HEK293 (cell line): ENCODE measurements around the gene CFAP97D2.

Source experiments
- CTCF ChIP-seq: fragments of 450-650 bp; formaldehyde crosslinking; IDR thresholded peaks from 2 replicates; pipeline ENCODE4 v1.5.1; 2016; ENCODE audit warnings: missing biosample characterization, missing genetic modification characterization
- GFI1B ChIP-seq: fragments of 450-650 bp; formaldehyde crosslinking; IDR thresholded peaks from 2 replicates; pipeline ENCODE4 v1.5.1; 2016; ENCODE audit warnings: missing biosample characterization, missing genetic modification characterization
- GLIS2 ChIP-seq: fragments of 450-650 bp; formaldehyde crosslinking; IDR thresholded peaks from 2 replicates; pipeline ENCODE4 v1.5.1; 2016; ENCODE audit warnings: missing biosample characterization, missing genetic modification characterization
- KLF1 ChIP-seq: fragments of 450-650 bp; formaldehyde crosslinking; IDR thresholded peaks from 2 replicates; pipeline ENCODE4 v1.5.1; 2016; ENCODE audit warnings: missing biosample characterization, missing genetic modification characterization
- KLF8 ChIP-seq: fragments of 450-650 bp; formaldehyde crosslinking; IDR thresholded peaks from 2 replicates; pipeline ENCODE4 v1.5.1; 2016; ENCODE audit warnings: missing biosample characterization, missing genetic modification characterization
- PRDM1 ChIP-seq: fragments of 450-650 bp; formaldehyde crosslinking; IDR thresholded peaks from 2 replicates; pipeline ENCODE4; 2016; ENCODE audit warnings: missing biosample characterization, missing genetic modification characterization
- SCRT1 ChIP-seq: fragments of 450-650 bp; formaldehyde crosslinking; IDR thresholded peaks from 2 replicates; pipeline ENCODE4 v1.5.1; 2016; ENCODE audit warnings: missing biosample characterization, missing genetic modification characterization, borderline replicate concordance
- SCRT2 ChIP-seq: fragments of 450-650 bp; formaldehyde crosslinking; IDR thresholded peaks from 2 replicates; pipeline ENCODE4 v1.5.1; 2016; ENCODE audit warnings: missing biosample characterization, missing genetic modification characterization
- SETDB1 ChIP-seq: IDR thresholded peaks from one replicate; pipeline ENCODE4 v1.6.1; 2017; ENCODE audit warnings: mild to moderate bottlenecking, low read length, moderate library complexity, mixed read lengths; ENCODE audit not compliant: insufficient read length
- SP7 ChIP-seq: fragments of 450-650 bp; formaldehyde crosslinking; IDR thresholded peaks from 2 replicates; pipeline ENCODE4 v1.5.1; 2016; ENCODE audit warnings: missing biosample characterization, missing genetic modification characterization
- ZBTB10 ChIP-seq: fragments of 450-650 bp; formaldehyde crosslinking; IDR thresholded peaks from 2 replicates; pipeline ENCODE4 v1.5.1; 2016; ENCODE audit warnings: missing biosample characterization, missing genetic modification characterization
- ZBTB48 ChIP-seq: fragments of 450-650 bp; formaldehyde crosslinking; IDR thresholded peaks from 2 replicates; pipeline ENCODE4 v1.5.1; 2016; ENCODE audit warnings: missing biosample characterization, missing genetic modification characterization
- ZBTB8A ChIP-seq: fragments of 450-650 bp; formaldehyde crosslinking; IDR thresholded peaks from 2 replicates; pipeline ENCODE4 v1.5.1; 2016; ENCODE audit warnings: missing biosample characterization, missing genetic modification characterization
- ZIC2 ChIP-seq: fragments of 450-650 bp; formaldehyde crosslinking; IDR thresholded peaks from 2 replicates; pipeline ENCODE4 v1.5.1; 2016; ENCODE audit warnings: missing biosample characterization, missing genetic modification characterization
- ZNF157 ChIP-seq: fragments of 450-650 bp; formaldehyde crosslinking; IDR thresholded peaks from 2 replicates; pipeline ENCODE4 v1.5.1; 2016; ENCODE audit warnings: missing biosample characterization, missing genetic modification characterization
- ZNF202 ChIP-seq: fragments of 450-650 bp; formaldehyde crosslinking; IDR thresholded peaks from 2 replicates; pipeline ENCODE4 v1.5.1; 2016; ENCODE audit warnings: missing biosample characterization, missing genetic modification characterization, borderline replicate concordance
- ZNF223 ChIP-seq: fragments of 450-650 bp; formaldehyde crosslinking; IDR thresholded peaks from 2 replicates; pipeline ENCODE4 v1.5.1; 2016; ENCODE audit warnings: missing biosample characterization, missing genetic modification characterization
- ZNF23 ChIP-seq: fragments of 450-650 bp; formaldehyde crosslinking; IDR thresholded peaks from 2 replicates; pipeline ENCODE4 v1.5.1; 2016; ENCODE audit warnings: missing biosample characterization, missing genetic modification characterization, borderline replicate concordance
- ZNF292 ChIP-seq: fragments of 450-650 bp; formaldehyde crosslinking; IDR thresholded peaks from 2 replicates; pipeline ENCODE4 v1.5.1; 2016; ENCODE audit warnings: low read depth, missing biosample characterization, missing genetic modification characterization, borderline replicate concordance
- ZNF473 ChIP-seq: fragments of 450-650 bp; formaldehyde crosslinking; IDR thresholded peaks from 2 replicates; pipeline ENCODE4 v1.5.1; 2017; ENCODE audit warnings: missing biosample characterization, missing genetic modification characterization
- ZNF488 ChIP-seq: fragments of 450-650 bp; formaldehyde crosslinking; IDR thresholded peaks from 2 replicates; pipeline ENCODE4 v1.5.1; 2016; ENCODE audit warnings: missing biosample characterization, missing genetic modification characterization
- ZNF521 ChIP-seq: fragments of 450-650 bp; formaldehyde crosslinking; IDR thresholded peaks from 2 replicates; pipeline ENCODE4 v1.5.1; 2017; ENCODE audit warnings: missing biosample characterization, mild to moderate bottlenecking, missing genetic modification characterization
- ZNF530 ChIP-seq: fragments of 450-650 bp; formaldehyde crosslinking; IDR thresholded peaks from 2 replicates; pipeline ENCODE4 v1.5.1; 2016; ENCODE audit warnings: low read depth, missing biosample characterization, missing genetic modification characterization
- ZNF548 ChIP-seq: fragments of 450-650 bp; formaldehyde crosslinking; IDR thresholded peaks from 2 replicates; pipeline ENCODE4 v1.5.1; 2016; ENCODE audit warnings: missing biosample characterization, missing genetic modification characterization
- ZNF585B ChIP-seq: fragments of 450-650 bp; formaldehyde crosslinking; IDR thresholded peaks from 2 replicates; pipeline ENCODE4 v1.5.1; 2016; ENCODE audit warnings: missing biosample characterization, missing genetic modification characterization
- ZNF639 ChIP-seq: fragments of 450-650 bp; formaldehyde crosslinking; IDR thresholded peaks from 2 replicates; pipeline ENCODE4 v1.5.1; 2016; ENCODE audit warnings: missing biosample characterization, missing genetic modification characterization
- ZNF76 ChIP-seq: fragments of 450-650 bp; formaldehyde crosslinking; IDR thresholded peaks from 2 replicates; pipeline ENCODE4; 2016; ENCODE audit warnings: low read depth, missing biosample characterization, missing genetic modification characterization, borderline replicate concordance
- ZNF785 ChIP-seq: fragments of 450-650 bp; formaldehyde crosslinking; IDR thresholded peaks from 2 replicates; pipeline ENCODE4 v1.5.1; 2016; ENCODE audit warnings: missing biosample characterization, missing genetic modification characterization
- ZSCAN23 ChIP-seq: fragments of 450-650 bp; formaldehyde crosslinking; IDR thresholded peaks from 2 replicates; pipeline ENCODE4 v1.5.1; 2016; ENCODE audit warnings: missing biosample characterization, missing genetic modification characterization
- TF ChIP-seq, protein P1 (sequence below): fragments of 450-650 bp; formaldehyde crosslinking; IDR thresholded peaks from 2 replicates; pipeline ENCODE4 v1.5.1; 2016; ENCODE audit warnings: missing biosample characterization, missing genetic modification characterization
- TF ChIP-seq, protein P2 (sequence below): fragments of 450-650 bp; formaldehyde crosslinking; IDR thresholded peaks from 2 replicates; pipeline ENCODE4 v1.5.1; 2017; ENCODE audit warnings: missing biosample characterization, missing genetic modification characterization

Gene CFAP97D2

DNA sequence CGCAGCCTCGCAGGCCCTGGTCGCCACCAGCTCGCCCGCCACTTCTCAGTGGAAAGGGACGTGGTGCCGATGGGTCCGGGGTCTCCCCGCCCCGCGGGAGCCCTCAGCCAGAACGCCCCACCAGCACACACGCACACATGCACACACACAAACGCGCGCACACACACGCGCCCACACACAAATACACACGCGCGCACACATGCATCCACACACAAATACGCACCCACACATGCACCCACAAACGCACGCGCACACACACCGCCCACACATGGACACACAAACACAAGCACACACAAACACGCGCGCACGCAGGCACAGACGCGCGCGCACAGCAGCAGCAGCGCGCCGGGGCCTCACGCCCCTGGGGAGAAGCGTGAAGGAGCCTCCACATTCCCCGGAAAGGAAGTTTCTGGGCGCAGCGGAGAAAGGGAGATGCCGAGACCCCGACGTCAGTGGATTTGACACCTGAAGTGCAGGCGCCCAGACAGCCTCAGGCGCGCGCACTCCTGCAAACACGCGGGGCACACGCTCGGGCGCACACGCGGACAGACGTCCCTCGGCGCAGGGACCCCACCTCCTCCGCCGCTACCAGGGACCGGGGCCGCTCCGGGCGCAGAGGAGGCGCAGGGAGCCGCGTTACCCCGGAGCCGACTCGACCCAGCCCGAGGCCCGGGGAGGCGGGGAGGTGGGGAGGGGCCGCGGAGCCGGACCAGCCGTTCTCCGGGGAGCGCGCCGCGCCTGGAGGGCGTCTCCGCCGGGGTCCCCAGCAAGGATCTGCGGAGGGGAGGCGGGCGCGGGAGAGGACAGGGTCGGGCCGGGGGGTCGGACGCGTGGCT lies 47.3 kb upstream of the CFAP97D2 start (continued):
- TF ChIP-seq ZNF548 (tag by site-specific recombination) (no peak), KLF1 (tag by site-specific recombination) (peak; percentile 30; the same call in 1 of the 2 replicates), ZNF157 (tag by site-specific recombination) (no peak), GFI1B (tag by site-specific recombination) (no peak), ZNF223 (tag by site-specific recombination) (no peak), ZNF23 (no peak), SCRT2 (no peak), ZNF488 (tag by site-specific recombination) (peak; percentile 56; the same call in 1 of the 2 replicates), ZSCAN23 (tag by site-specific recombination) (peak; percentile 80), KLF8 (no peak), ZNF530 (no peak), ZNF76 (peak; percentile 46; the same call in 1 of the 2 replicates), PRDM1 (0 out of 2 replicates have a peak, but pooled peaks have one; percentile 4), SCRT1 (0 out of 2 replicates have a peak, but pooled peaks have one; percentile 8), GLIS2 (peak; percentile 67), ZNF202 (tag by site-specific recombination) (no peak), SP7 (peak; percentile 75), ZNF785 (tag by site-specific recombination) (peak; percentile 78; the same call in 1 of the 2 replicates), CTCF (no peak), SETDB1 (no peak), ZNF473 (tag by site-specific recombination) (no peak), ZBTB10 (tag by site-specific recombination) (peak; percentile 84), ZBTB48 (tag by site-specific recombination) (peak; percentile 62; the same call in 1 of the 2 replicates), ZIC2 (tag by site-specific recombination) (peak; percentile 62), ZNF521 (tag by site-specific recombination) (no peak), ZNF585B (no peak), ZNF639 (tag by site-specific recombination) (peak; percentile 56; the same call in 1 of the 2 replicates), ZBTB8A (tag by site-specific recombination) (peak; percentile 54), ZNF292 (tag by site-specific recombination) (no peak)
- TF ChIP-seq, protein P1, sequence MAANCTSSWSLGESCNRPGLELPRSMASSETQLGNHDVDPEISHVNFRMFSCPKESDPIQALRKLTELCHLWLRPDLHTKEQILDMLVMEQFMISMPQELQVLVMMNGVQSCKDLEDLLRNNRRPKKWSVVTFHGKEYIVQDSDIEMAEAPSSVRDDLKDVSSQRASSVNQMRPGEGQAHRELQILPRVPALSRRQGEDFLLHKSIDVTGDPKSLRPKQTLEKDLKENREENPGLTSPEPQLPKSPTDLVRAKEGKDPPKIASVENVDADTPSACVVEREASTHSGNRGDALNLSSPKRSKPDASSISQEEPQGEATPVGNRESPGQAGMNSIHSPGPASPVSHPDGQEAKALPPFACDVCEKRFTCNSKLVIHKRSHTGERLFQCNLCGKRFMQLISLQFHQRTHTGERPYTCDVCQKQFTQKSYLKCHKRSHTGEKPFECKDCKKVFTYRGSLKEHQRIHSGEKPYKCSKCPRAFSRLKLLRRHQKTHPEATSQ (tag by site-specific recombination) = 0 out of 2 replicates have a peak, but pooled peaks have one; percentile 6
- TF ChIP-seq, protein P2, sequence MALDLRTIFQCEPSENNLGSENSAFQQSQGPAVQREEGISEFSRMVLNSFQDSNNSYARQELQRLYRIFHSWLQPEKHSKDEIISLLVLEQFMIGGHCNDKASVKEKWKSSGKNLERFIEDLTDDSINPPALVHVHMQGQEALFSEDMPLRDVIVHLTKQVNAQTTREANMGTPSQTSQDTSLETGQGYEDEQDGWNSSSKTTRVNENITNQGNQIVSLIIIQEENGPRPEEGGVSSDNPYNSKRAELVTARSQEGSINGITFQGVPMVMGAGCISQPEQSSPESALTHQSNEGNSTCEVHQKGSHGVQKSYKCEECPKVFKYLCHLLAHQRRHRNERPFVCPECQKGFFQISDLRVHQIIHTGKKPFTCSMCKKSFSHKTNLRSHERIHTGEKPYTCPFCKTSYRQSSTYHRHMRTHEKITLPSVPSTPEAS (tag by site-specific recombination) = peak; percentile 99
